Neural crest cell (in vitro differentiated cells): ENCODE data around the gene COL23A1. TPM values are rescaled to one million over a fixed set of nuclear protein-coding genes. Genes with fewer than 3 reads are reported as not detected.

ENCODE experiments used
- DNase-seq: peaks from one replicate; pipeline ENCODE4 v3.0.0; 2021; ENCODE audit warnings: low read depth, mixed read lengths, low spot score
- H3K27ac Mint-ChIP-seq: one replicate; pipeline ENCODE4 v1.8.0; 2021; ENCODE audit warnings: mild to moderate bottlenecking, mixed read lengths; ENCODE audit not compliant: unreplicated experiment
- H3K27me3 Mint-ChIP-seq: 2 replicates; pipeline ENCODE4 v1.8.0; 2021; ENCODE audit warnings: low read depth, mild to moderate bottlenecking, mixed read lengths
- H3K36me3 Mint-ChIP-seq: 2 replicates; pipeline ENCODE4 v1.8.0; 2021; ENCODE audit warnings: low read depth, mild to moderate bottlenecking, mixed read lengths
- H3K4me1 Mint-ChIP-seq: 2 replicates; pipeline ENCODE4 v1.8.0; 2021; ENCODE audit warnings: mixed read lengths
- H3K4me3 Mint-ChIP-seq: one replicate; pipeline ENCODE4 v1.8.0; 2021; ENCODE audit warnings: mild to moderate bottlenecking, mixed read lengths
- H3K9me3 Mint-ChIP-seq: 2 replicates; pipeline ENCODE4 v1.8.0; 2021; ENCODE audit warnings: mixed read lengths
- CTCF ChIP-seq: fragments of 200-600 bp; sonication (generic); conservative IDR thresholded peaks from 2 replicates; pipeline ENCODE4 v1.5.0; 2021; ENCODE audit warnings: antibody characterized with exemption, mild to moderate bottlenecking
- long read RNA-seq: library from polyadenylated mRNA; unstranded; transcript quantifications from one replicate; pipeline ENCODE4 v2.0.0, GENCODE V29; 2020
- total RNA-seq: library from RNA; stranded (reverse); gene quantifications from 2 replicates; pipeline ENCODE4 v1.2.1, GENCODE V29; 2021

Gene COL23A1
- total RNA-seq, result 33.7 and 34.0 TPM in 2 replicates
- long read RNA-seq, partial matches to known transcripts, result 1 of 10 reads
- long read RNA-seq, other reads (novel, unspliced or antisense), result 9 of 10 reads

GRCh38 chr5:178590141-178590923 lies at the start of gene COL23A1:
TSS of gene COL23A1 (minus strand) at chr5:178590393.
- Mint-ChIP-seq H3K4me3 (peak within 1 kb of the TSS; percentile 96), H3K27ac (no peak within 1 kb of the TSS), H3K4me1 (peaks cover 49% of the 10 kb centered on the region), H3K36me3 (peaks cover 23% of the 10 kb centered on the region), H3K9me3 (peaks cover 9% of the 10 kb centered on the region), H3K27me3 (peaks cover 43% of the 10 kb centered on the region)
- peak; percentile 66 for DNase-seq
- peak; percentile 87 for TF ChIP-seq CTCF

GRCh38 chr5:178637356-178638074 lies 47.3 kb upstream of the COL23A1 start:
- no peaks in the 10 kb centered on the region for H3K36me3 Mint-ChIP-seq

GRCh38 chr5:178632285-178632684 lies 42.1 kb upstream of the COL23A1 start:
- H3K4me3 Mint-ChIP-seq, result no peak overlapping the region
- H3K9me3 Mint-ChIP-seq, result peaks cover 2% of the 10 kb centered on the region
- H3K4me1 Mint-ChIP-seq, result peaks cover 14% of the 10 kb centered on the region
- peaks cover 3% of the 10 kb centered on the region for H3K27me3 Mint-ChIP-seq
- no peak overlapping the region for H3K27ac Mint-ChIP-seq
- TF ChIP-seq CTCF, result no peak
- DNase-seq, result no peak
- no peaks in the 10 kb centered on the region for H3K36me3 Mint-ChIP-seq

More at GRCh38 chr5:178637356-178638074, 47.3 kb upstream of the COL23A1 start:
- H3K4me3 Mint-ChIP-seq, result no peak overlapping the region
- H3K27me3 Mint-ChIP-seq, result no peaks in the 10 kb centered on the region
- H3K27ac Mint-ChIP-seq, result no peak overlapping the region
- peaks cover 4% of the 10 kb centered on the region for H3K4me1 Mint-ChIP-seq
- no peaks in the 10 kb centered on the region for H3K9me3 Mint-ChIP-seq
- TF ChIP-seq CTCF, result no peak
- DNase-seq, result no peak

GRCh38 chr5:178630951-178631350 lies 40.8 kb upstream of the COL23A1 start:
- Mint-ChIP-seq H3K4me1 (peaks cover 14% of the 10 kb centered on the region), H3K27ac (no peak overlapping the region), H3K27me3 (peaks cover 3% of the 10 kb centered on the region), H3K4me3 (no peak overlapping the region), H3K36me3 (no peaks in the 10 kb centered on the region), H3K9me3 (peaks cover 2% of the 10 kb centered on the region)
- TF ChIP-seq CTCF, result no peak
- no peak for DNase-seq

GRCh38 chr5:178630475-178630930 lies 40.3 kb upstream of the COL23A1 start:
- Mint-ChIP-seq H3K9me3 (peaks cover 2% of the 10 kb centered on the region), H3K36me3 (no peaks in the 10 kb centered on the region), H3K4me1 (peaks cover 19% of the 10 kb centered on the region), H3K27me3 (peaks cover 3% of the 10 kb centered on the region), H3K27ac (no peak overlapping the region), H3K4me3 (peak overlapping the region; percentile 9)
- no peak for DNase-seq
- TF ChIP-seq CTCF, result no peak
